ENCODE results near the gene SEPTIN12.

DNA sequence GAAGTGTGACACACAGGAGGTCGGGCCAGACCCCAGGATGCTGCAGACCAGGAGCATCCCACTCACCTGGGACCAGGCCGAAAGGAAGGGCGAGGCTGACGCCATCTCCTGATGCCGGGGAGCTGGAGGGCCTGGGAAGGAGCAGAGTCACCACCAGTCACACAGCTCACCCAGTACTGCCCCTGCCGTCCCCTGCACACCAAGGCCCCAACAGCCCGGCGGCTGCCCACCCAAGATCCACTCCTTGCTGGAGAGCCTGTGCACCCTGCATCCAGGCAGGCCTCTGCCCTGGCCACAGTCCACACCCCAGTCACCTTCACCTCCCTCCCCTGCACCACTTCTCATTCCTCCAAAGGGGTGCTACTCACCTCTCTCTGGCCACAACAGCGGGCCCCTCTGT, 25.9 kb downstream of the SEPTIN12 start:
- TF ChIP-seq, protein P1, sequence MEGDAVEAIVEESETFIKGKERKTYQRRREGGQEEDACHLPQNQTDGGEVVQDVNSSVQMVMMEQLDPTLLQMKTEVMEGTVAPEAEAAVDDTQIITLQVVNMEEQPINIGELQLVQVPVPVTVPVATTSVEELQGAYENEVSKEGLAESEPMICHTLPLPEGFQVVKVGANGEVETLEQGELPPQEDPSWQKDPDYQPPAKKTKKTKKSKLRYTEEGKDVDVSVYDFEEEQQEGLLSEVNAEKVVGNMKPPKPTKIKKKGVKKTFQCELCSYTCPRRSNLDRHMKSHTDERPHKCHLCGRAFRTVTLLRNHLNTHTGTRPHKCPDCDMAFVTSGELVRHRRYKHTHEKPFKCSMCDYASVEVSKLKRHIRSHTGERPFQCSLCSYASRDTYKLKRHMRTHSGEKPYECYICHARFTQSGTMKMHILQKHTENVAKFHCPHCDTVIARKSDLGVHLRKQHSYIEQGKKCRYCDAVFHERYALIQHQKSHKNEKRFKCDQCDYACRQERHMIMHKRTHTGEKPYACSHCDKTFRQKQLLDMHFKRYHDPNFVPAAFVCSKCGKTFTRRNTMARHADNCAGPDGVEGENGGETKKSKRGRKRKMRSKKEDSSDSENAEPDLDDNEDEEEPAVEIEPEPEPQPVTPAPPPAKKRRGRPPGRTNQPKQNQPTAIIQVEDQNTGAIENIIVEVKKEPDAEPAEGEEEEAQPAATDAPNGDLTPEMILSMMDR (conservative IDR thresholded peaks at IDR 0.05): no peak
- TF ChIP-seq EZH2 (IDR thresholded peaks at IDR 0.05; ENCODE audit: low read depth): no peak

Data from PC-9 (cell line).